Smooth muscle cell of the brain vasculature (primary cell): ENCODE results near the gene EIF4EBP3.

Experiments used
- DNase-seq: peaks from one replicate; pipeline ENCODE4 v3.0.0-alpha.2; 2012; ENCODE audit warnings: low read depth, low spot score

EIF4EBP3 gene

DNA sequence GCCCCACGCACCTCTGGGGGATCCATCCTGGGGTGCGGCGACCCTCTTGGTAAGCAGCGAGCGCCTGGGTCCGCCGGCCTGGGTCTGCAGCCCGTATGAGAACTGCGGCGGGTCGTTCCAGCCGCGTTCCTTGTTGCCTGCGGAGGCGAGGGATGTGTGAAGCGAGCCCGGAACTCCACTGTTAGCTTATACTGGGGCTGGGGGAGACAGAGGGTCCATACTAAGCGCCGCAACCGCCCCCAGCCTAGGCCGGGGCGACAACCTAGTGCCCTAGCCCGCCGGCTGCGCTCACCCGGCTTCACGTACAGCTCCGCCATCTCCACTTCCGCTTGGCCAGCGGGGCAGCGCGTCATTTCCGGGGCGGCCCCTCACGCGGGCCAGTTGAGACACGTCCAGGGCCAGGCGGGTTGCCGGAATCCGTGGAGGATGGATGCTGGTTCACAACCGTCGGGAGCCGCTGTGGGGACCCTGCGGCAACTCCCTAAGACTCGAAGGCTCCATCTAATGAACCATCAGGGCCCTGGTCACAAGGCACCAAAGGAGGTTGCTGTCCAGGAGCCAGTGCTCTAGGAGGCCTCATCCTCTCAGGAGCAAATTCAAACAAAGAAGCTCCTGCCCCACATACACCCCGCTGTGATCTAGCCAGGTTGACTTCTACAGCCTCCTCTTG lies 9.8 kb downstream of the EIF4EBP3 start, which contains the start of gene SRA1:
TSS of gene SRA1 (minus strand) at position 338 of the 670 bp plus-strand sequence. CDS start at position 317, 21 bp downstream.
- peak; percentile 77 for DNase-seq

DNA sequence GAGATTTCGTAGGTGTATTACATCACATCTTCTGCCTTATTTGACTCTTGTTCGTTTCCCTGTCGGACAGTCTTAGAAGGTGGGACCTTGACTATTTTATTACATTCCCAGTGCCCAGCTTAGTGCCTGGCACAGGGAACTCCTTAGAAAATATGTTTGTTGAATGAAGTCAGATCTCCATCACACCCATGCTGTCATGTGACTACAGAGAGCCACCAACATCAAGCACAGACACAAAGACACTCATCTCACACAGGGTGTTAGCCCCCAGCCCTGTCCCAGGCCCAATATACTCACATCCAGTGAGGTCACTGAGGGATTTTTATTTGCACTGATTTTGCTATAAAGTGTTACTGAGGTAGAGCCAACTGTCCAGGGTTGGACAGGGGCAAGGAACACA lies 10.5 kb downstream of the EIF4EBP3 start:
- DNase-seq, result no peak

DNA sequence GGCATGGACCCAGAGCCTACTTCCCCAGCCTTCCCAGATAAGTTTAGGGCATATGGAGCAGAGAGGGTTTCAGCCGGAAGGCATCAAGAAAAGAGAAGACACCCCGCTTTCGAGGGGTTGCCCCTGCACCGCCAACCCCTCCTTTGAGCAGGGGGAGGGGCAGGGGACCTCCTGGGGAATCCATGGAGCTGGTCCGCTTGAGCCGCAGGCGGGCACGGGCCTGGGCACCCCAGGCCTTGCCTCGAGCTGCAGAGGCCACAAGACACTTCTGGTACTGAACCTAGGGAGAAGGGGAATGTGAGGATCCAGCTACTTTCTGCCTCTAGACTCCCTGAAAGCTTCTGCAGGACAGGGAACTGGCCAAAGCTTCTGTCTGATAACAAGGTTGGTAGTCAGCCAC lies 11.1 kb downstream of the EIF4EBP3 start:
- DNase-seq, result no peak

DNA sequence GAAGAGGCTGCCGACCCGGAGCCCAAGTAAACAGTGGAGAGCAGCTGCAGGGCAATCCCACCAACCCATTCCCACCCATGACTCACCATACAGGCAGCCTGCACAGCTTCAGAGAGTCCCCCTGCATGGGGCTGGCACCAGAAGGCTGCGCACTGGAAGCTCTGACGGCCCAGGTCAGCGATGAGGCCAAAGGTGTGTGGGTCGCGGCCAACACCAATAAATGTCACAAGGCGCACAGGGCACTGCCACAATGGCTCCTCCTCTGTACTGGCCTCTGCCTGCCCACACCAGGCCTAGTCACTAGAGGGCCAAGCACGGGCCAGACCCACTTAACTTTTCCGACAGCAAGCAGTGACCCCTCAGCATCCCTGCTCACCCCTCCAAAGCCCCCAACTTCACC lies 12.8 kb downstream of the EIF4EBP3 start:
- no peak for DNase-seq

DNA sequence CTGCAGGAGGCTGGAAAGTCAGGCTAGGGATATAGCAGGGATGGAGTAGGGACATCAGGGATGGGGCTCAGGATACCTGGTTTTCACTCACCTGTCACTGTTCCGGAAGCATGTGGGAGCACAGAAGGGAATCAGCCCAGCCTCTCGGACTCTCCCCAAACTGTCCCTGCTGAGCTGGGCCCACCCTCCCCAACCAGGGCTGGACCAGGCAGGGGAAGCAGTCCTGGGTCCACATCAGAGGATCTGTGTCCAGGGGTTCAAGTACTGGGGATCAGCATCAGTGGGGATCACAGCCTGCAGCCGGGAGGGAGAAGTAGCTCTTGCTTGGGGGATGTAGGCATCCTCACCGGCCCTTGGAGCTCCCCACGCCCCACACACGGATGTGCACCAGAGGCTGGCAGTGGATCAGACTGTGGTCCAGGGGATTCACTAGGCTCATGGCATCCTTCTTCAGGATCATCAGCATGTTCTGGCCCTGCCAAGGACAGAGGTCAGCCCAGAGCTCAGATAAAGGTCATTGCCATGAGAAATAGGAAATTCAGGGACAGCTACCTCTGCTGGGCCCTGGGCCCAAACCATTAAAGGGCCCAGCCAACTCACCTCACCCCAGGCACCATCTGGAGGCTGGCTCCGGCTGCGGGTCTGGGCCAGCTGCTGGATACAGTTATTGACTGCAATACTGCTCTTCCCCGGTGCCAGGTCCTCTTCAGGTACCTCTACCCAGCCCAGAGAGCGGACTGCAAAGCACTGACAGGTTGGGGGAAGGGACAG lies 14.5 kb downstream of the EIF4EBP3 start:
- no peak for DNase-seq

DNA sequence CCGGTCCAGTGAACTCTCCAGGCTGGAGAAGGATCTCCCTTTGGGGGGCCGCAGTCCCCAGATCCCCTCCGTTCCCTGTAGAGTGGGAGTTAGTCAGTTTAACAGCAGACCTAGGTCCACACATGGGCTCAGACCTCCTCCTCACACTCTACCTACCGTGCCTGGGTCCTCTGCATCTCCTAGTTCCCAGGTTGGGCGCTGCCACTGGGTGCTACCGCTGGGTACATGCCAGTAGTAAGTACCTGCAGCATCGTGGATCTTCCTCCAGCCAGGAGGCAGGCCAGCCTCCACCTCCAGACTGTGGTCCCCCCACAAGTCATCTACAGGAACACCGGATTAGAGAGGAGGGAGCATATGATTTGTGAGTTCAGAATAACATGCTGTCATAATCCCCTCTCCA lies 16.1 kb downstream of the EIF4EBP3 start:
- no peak for DNase-seq

DNA sequence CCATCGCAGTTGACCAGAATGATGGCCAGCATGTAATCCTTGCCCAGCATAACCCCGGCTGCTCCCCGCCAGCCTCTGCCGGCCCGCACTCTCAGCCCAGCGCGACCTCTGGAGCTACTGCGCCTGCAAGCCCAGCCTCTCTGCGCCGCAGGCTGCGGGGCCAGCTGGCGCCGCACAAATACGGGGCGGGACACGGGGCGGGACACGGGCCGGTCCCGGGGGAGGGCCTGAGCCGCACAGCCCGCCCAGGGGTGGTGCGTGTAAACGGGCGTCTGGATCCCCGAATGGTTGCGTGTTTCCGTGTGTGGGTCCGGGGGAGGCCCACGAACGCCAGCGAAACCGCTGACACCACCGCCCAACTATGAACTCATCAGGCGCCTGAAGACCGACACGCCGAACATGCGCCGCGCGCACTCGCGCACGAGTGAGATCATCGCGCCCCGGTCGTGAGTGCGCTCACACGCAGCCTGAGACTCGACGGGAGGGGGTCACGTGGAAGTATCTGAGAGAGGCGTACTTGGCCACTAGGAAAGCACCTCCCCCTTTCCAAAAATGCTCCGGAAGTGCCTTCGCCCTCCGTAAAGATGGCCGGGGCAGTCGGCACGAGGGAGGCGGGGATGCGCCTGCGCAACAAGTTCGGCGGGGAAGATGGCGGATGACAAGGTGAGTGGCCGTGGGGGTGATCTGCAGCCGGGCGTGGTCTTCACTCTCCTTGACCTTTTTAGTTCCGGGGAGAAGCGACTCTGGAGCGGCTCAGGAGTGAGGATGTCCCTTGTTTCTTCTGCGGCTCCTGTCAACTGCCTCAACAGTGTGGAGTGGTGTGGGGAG lies 16.9 kb downstream of the EIF4EBP3 start, which contains the start of the genes APBB3 and SLC35A4:
TSS of gene APBB3 (minus strand) at position 403 of the 828 bp plus-strand sequence. CDS start at position 50, 353 bp downstream.
TSS of gene SLC35A4 (plus strand) at position 633 of the 828 bp plus-strand sequence. CDS start 2,342 bp downstream, outside the sequence.
- peak; percentile 99 for DNase-seq

DNA sequence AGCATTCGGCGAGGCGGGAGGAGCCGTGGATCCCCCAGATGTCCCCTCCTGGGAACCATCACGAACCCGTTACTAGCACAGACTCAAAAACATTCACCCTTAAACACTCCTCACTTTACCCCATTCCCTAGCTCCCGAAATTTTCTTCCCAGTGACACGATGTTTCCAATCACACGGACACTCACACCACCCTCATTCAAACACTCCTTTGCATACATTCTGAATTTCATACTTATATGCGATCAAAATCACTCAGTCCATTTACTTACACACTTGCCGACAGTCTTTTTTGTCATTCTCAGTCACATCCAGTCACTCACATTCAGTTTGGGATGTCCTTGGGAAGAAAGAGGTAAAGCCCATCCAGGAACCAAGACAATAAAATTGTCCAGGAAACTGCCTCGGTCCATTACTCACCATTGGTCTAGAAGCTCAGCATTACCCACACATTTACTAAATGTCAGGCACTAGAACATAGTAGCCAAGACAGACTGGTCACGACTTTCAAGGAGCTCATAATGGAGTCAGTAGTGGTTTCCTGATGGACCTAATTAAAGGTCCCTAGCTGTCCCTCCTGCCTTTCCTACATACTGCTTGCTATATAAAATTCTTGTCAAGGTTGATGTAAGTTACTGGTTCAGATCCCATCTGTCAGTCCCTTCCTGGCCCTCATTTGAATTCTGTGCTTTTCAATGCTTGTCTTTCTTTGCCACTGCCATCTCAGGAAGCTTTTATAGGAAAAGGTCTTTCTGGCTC lies 17.7 kb downstream of the EIF4EBP3 start:
- DNase-seq, result no peak

DNA sequence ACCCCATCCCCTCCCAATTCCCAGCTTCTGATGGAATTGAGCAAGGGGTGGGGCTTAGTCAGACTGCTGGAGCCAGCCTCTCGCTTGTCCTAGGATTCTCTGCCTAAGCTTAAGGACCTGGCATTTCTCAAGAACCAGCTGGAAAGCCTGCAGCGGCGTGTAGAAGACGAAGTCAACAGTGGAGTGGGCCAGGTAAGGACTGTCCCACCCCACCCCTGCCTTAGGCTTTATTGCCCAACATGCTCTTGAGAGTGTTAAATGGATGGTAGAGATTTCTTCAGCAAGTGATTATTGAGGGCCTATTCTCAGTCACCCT lies 18.3 kb downstream of the EIF4EBP3 start:
- no peak for DNase-seq

DNA sequence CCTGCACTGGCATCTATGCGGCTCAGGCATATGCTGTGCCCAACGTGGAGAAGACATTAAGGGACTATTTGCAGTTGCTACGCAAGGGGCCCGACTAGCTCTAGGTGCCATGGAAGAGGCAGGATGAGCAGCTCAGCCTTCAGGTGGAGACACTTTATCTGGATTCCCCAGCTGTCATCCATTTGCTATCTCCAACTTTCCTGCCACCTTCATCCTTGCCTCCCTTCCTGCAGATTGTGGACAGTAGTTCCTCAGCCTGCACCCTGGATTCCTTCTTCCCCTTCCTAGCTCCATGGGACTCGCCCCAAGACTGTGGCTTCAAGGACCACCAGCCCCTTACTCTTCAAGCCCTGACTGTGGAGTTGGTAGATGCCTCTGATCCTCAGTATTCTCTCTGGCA lies 19.2 kb downstream of the EIF4EBP3 start:
- DNase-seq, result no peak

DNA sequence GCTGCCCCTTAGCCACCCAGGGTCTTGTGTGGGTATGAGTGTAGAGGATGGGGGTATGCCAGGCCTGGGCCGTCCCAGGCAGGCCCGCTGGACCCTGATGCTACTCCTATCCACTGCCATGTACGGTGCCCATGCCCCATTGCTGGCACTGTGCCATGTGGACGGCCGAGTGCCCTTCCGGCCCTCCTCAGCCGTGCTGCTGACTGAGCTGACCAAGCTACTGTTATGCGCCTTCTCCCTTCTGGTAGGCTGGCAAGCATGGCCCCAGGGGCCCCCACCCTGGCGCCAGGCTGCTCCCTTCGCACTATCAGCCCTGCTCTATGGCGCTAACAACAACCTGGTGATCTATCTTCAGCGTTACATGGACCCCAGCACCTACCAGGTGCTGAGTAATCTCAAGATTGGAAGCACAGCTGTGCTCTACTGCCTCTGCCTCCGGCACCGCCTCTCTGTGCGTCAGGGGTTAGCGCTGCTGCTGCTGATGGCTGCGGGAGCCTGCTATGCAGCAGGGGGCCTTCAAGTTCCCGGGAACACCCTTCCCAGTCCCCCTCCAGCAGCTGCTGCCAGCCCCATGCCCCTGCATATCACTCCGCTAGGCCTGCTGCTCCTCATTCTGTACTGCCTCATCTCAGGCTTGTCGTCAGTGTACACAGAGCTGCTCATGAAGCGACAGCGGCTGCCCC lies 19.8 kb downstream of the EIF4EBP3 start:
- no peak for DNase-seq

DNA sequence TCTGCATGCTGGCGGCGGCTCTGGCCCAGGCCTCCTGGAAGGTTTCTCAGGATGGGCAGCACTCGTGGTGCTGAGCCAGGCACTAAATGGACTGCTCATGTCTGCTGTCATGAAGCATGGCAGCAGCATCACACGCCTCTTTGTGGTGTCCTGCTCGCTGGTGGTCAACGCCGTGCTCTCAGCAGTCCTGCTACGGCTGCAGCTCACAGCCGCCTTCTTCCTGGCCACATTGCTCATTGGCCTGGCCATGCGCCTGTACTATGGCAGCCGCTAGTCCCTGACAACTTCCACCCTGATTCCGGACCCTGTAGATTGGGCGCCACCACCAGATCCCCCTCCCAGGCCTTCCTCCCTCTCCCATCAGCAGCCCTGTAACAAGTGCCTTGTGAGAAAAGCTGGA lies 20.4 kb downstream of the EIF4EBP3 start:
- no peak for DNase-seq

DNA sequence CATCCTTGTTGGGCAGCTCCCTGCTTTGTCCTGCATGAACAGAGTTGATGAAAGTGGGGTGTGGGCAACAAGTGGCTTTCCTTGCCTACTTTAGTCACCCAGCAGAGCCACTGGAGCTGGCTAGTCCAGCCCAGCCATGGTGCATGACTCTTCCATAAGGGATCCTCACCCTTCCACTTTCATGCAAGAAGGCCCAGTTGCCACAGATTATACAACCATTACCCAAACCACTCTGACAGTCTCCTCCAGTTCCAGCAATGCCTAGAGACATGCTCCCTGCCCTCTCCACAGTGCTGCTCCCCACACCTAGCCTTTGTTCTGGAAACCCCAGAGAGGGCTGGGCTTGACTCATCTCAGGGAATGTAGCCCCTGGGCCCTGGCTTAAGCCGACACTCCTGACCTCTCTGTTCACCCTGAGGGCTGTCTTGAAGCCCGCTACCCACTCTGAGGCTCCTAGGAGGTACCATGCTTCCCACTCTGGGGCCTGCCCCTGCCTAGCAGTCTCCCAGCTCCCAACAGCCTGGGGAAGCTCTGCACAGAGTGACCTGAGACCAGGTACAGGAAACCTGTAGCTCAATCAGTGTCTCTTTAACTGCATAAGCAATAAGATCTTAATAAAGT lies 21.1 kb downstream of the EIF4EBP3 start:
- DNase-seq, result no peak

DNA sequence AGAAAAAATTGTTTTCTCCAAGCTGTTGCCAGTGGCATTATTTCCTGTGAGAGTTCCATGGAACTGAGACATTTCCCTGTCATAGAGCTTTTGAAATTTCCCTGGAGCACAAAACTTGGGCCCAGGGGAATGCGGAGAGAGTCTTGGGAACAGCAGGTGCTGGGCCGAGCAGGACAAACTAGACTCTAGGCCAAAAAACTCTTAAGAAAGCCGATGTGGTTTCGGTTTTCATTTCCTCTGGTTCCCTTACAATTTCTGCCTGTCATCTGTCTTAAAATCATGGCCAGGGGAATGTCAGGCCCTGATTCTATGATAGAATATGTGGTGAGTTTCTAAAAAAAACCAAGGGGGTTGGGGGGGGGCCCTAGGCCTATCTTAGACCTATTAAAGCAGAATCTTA lies 21.7 kb downstream of the EIF4EBP3 start:
- no peak for DNase-seq

DNA sequence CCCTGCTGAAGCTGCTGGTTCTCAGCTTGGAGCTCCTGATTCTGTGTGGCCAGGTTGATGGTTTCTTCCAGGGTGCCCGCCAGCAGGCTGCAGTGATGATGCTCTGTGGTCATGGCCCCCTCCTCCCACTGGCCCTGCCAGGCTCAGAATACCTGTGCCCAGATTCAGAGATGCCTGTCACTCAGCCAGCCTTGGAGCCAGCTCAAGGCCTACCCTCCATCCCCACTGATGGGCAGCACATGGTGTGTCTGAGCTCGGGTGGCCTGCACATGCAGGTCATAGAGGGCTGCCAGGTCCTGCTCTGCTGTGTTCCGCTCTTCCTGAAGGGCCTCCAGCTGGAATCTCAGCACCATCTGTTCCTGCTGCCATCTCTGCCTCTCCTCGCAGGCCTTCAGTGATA lies 22.6 kb downstream of the EIF4EBP3 start:
- no peak for DNase-seq

DNA sequence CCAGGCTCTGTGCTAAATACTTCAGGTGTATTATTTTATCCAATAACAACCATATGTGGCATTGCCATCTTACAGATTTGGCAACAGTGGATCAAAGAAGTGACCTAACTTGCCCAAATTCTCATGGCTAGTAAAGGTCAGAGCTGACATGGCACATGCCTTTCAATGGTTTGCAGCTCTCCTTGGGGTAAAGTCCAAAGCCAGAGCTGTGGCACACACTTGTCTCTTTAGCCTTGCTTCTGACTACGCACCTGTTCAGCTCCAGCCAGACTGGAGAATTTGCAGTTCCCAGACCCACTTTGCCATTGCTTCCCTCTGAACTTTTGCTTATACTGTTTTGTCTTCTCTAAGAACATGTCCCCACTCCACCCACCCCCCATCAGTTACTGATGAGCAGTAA lies 23.0 kb downstream of the EIF4EBP3 start:
- DNase-seq, result no peak

DNA sequence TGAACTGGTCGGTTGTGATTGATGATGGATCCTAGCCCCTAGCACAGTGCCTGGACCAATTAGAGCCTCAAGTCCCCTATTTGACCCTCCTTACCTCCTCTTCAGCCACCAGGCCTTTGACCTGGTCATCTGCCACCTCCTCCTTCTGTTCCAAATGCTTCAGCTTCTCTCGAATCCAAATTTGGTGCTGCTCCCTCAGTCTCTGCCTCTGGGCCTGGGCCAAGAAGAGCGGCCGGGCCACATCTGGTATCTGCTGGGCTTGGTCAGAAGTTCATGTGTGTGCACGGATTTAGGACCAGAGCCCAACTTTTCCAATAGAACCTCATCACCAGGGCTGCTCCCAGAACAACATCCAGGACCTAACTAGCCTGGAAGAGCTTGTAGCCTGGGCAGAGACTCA lies 23.6 kb downstream of the EIF4EBP3 start:
- DNase-seq, result no peak

DNA sequence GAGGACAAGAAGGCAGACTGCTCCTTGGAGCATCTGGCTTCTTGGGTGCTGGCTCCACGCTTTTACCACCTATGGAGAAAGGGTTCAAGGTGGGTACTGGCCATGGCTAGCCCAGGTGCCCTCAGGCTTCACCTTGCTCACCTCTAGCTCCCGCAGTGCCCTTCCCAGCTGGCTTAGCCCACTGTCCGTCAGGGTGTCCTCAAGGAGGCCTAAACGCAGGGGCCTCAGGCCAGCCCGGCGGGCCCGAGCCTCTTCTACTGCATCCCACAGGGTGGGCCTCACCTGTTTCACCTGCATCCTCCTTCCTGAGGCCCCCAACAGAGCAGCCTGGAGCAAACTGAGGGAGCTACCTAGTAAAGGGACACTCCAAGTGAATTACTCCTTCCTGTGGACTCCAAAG lies 26.2 kb downstream of the EIF4EBP3 start:
- DNase-seq, result no peak

DNA sequence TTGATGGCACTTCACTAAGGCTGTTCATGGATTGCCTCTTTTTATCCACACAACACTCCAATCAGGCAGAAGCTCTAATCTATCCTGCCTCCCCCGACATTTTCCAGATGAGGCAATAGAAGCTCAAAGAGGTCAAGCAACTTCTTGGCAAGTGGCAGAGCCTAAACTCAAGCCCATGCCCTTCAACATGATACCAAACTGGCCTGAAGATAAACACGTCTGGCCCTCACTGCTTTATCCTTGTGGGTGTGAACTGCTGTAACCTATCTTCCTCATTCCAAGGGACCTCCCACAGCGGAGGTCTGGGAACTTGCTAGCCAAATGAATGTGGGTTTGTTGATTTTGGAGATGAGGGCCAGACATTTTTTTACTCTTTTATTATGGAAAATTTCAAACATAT lies 26.7 kb downstream of the EIF4EBP3 start:
- no peak for DNase-seq

DNA sequence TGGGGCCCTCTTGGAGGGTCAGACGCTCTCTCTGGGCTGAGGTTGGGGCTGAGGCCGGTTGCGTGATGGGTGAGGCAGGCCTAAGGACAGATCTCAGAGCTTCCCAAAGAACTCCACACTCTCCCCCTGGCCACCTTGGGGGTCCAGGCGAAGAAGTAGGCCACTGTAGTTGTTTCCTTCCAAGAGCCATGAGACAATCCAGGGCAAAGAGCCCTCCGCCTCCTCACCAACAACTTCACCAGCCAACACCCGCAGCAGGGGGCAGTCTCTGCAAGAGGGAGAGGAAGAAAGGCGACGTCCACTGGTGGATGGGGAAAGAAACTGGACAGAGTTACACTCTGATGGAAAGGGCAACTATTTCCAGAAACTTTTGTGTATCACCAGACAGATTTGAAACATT lies 27.8 kb downstream of the EIF4EBP3 start:
- DNase-seq, result no peak
